Vagina (tissue), 2 donors: ENCODE measurements around the gene FAM228A.

Experiments
- POLR2A ChIP-seq, 2 donors: fragments of 450-650 bp; IDR thresholded peaks; one replicate each; pipeline ENCODE4 v1.6.1; 2017; ENCODE audit warnings: antibody characterized with exemption in 2 of 2, mild to moderate bottlenecking in 2 of 2, moderate library complexity in 2 of 2
- TF ChIP-seq, protein P1 (sequence below), 3 experiments: fragments of 450-650 bp in 2 of 3; fragments of 200-600 bp in 1 of 3; sonication (generic) in 1 of 3; IDR thresholded peaks; one replicate each; pipeline ENCODE4 v1.5.1; 2017 to 2019; ENCODE audit warnings: antibody characterized with exemption in 3 of 3, mild to moderate bottlenecking in 2 of 3, moderate library complexity in 2 of 3

GRCh38 chr2:24169023-24169422 is 5.8 kb upstream of the FAM228A start:
- TF ChIP-seq POLR2A (IDR thresholded peaks at IDR 0.05), result no peak
- TF ChIP-seq, protein P1, sequence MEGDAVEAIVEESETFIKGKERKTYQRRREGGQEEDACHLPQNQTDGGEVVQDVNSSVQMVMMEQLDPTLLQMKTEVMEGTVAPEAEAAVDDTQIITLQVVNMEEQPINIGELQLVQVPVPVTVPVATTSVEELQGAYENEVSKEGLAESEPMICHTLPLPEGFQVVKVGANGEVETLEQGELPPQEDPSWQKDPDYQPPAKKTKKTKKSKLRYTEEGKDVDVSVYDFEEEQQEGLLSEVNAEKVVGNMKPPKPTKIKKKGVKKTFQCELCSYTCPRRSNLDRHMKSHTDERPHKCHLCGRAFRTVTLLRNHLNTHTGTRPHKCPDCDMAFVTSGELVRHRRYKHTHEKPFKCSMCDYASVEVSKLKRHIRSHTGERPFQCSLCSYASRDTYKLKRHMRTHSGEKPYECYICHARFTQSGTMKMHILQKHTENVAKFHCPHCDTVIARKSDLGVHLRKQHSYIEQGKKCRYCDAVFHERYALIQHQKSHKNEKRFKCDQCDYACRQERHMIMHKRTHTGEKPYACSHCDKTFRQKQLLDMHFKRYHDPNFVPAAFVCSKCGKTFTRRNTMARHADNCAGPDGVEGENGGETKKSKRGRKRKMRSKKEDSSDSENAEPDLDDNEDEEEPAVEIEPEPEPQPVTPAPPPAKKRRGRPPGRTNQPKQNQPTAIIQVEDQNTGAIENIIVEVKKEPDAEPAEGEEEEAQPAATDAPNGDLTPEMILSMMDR (IDR thresholded peaks at IDR 0.05), result no peak
